Mesenchymal stem cell (in vitro differentiated cells and primary cell): Measurements from ENCODE around the gene FGF14.
A peak's percentile ranks its signal among the peaks of the same experiment; 100 is the strongest.

Experiments used
- DNase-seq: peaks from one replicate; pipeline ENCODE4 v3.0.0-alpha.2; 2013
- H2AFZ ChIP-seq: one replicate; pipeline ENCODE4 v1.6.1; 2013; ENCODE audit warnings: low read depth, mild to moderate bottlenecking, control low read depth, inconsistent platforms, low read length, moderate library complexity
- H2AK5ac ChIP-seq: 2 replicates; pipeline ENCODE4 v1.6.1; 2013; ENCODE audit warnings: low read length, moderate library complexity, mild to moderate bottlenecking, inconsistent platforms; ENCODE audit not compliant: severe bottlenecking
- H2BK120ac ChIP-seq: one replicate; pipeline ENCODE4 v1.6.1; 2013; ENCODE audit warnings: low read depth, mild to moderate bottlenecking, inconsistent platforms, low read length, moderate library complexity
- H2BK12ac ChIP-seq, 2 experiments: one replicate each; pipeline ENCODE4 v1.6.1; 2013; ENCODE audit warnings: inconsistent platforms in 2 of 2, low read length in 2 of 2, mild to moderate bottlenecking in 2 of 2, moderate library complexity in 2 of 2, control low read depth in 1 of 2
- H2BK15ac ChIP-seq: one replicate; pipeline ENCODE4 v1.6.1; 2013; ENCODE audit warnings: mild to moderate bottlenecking, low read depth, inconsistent platforms; ENCODE audit not compliant: poor library complexity, severe bottlenecking
- H2BK5ac ChIP-seq: 2 replicates; pipeline ENCODE4 v1.6.1; 2013; ENCODE audit warnings: low read depth, mild to moderate bottlenecking, low read length, control low read depth, inconsistent platforms; ENCODE audit not compliant: poor library complexity, severe bottlenecking
- H3K14ac ChIP-seq, 2 experiments: one replicate each; pipeline ENCODE4 v1.6.1; 2013; ENCODE audit warnings: inconsistent platforms in 2 of 2, low read length in 2 of 2, control low read depth in 1 of 2, mild to moderate bottlenecking in 1 of 2, moderate library complexity in 1 of 2
- H3K18ac ChIP-seq, 2 experiments: one replicate each; pipeline ENCODE4 v1.6.1; 2013; ENCODE audit warnings: inconsistent platforms in 2 of 2, low read length in 2 of 2, control low read depth in 1 of 2, low read depth in 1 of 2, mild to moderate bottlenecking in 1 of 2
- H3K23ac ChIP-seq, 2 experiments: one replicate each; pipeline ENCODE4 v1.6.1; 2013; ENCODE audit warnings: inconsistent platforms in 2 of 2, low read length in 2 of 2, mild to moderate bottlenecking in 2 of 2, moderate library complexity in 2 of 2, control low read depth in 1 of 2
- H3K27ac ChIP-seq: 2 replicates; pipeline ENCODE4 v1.5.1; 2013; ENCODE audit warnings: mild to moderate bottlenecking, moderate library complexity, low read length, control low read depth, inconsistent platforms; ENCODE audit not compliant: poor library complexity, severe bottlenecking
- H3K27me3 ChIP-seq, 2 experiments: 2 replicates each; pipeline versions ENCODE4 v1.6.1 to v1.7.0; 2013; ENCODE audit warnings: low read length in 2 of 2, mild to moderate bottlenecking in 2 of 2, moderate library complexity in 2 of 2, control low read depth in 1 of 2, inconsistent platforms in 1 of 2; ENCODE audit not compliant: control insufficient read depth in 1 of 2, insufficient read depth in 1 of 2
- H3K36me3 ChIP-seq, 2 experiments: 2 replicates each; pipeline versions ENCODE4 v1.6.1 to v1.7.0; 2013; ENCODE audit warnings: low read length in 2 of 2, control low read depth in 1 of 2, inconsistent platforms in 1 of 2, low read depth in 1 of 2, mild to moderate bottlenecking in 1 of 2; ENCODE audit not compliant: insufficient read depth in 2 of 2, control insufficient read depth in 1 of 2
- H3K4ac ChIP-seq, 2 experiments: one replicate each; pipeline ENCODE4 v1.6.1; 2013; ENCODE audit warnings: inconsistent platforms in 2 of 2, low read length in 2 of 2, mild to moderate bottlenecking in 2 of 2, moderate library complexity in 2 of 2, control low read depth in 1 of 2, low read depth in 1 of 2
- H3K4me1 ChIP-seq: 2 replicates; pipeline ENCODE4 v1.6.1; 2013; ENCODE audit warnings: low read depth, low read length, control low read depth; ENCODE audit not compliant: control insufficient read depth, insufficient read depth
- H3K4me2 ChIP-seq: 2 replicates; pipeline ENCODE4 v1.6.1; 2013; ENCODE audit warnings: low read length, mild to moderate bottlenecking, inconsistent platforms; ENCODE audit not compliant: poor library complexity, severe bottlenecking
- H3K4me3 ChIP-seq, 2 experiments: 2 replicates each; pipeline versions ENCODE4 v1.5.1 to v1.7.0; 2013; ENCODE audit warnings: low read length in 2 of 2, mild to moderate bottlenecking in 2 of 2, control low read depth in 1 of 2, low read depth in 1 of 2; ENCODE audit not compliant: insufficient read depth in 1 of 2
- H3K79me1 ChIP-seq: replicated peaks from 2 replicates; pipeline ENCODE4 v1.6.1; 2013; ENCODE audit warnings: mild to moderate bottlenecking, control low read depth, low read length, inconsistent platforms; ENCODE audit not compliant: poor library complexity, severe bottlenecking
- H3K9ac ChIP-seq: 2 replicates; pipeline ENCODE4 v1.7.0; 2013; ENCODE audit warnings: mild to moderate bottlenecking, low read length, moderate library complexity
- H3K9me3 ChIP-seq: 2 replicates; pipeline ENCODE4 v1.7.0; 2013; ENCODE audit warnings: mild to moderate bottlenecking, low read length; ENCODE audit not compliant: control insufficient read depth
- H4K8ac ChIP-seq: one replicate; pipeline ENCODE4 v1.6.1; 2013; ENCODE audit warnings: inconsistent platforms, mild to moderate bottlenecking, low read length, moderate library complexity
- H4K91ac ChIP-seq: one replicate; pipeline ENCODE4 v1.6.1; 2013; ENCODE audit warnings: mild to moderate bottlenecking, low read length, inconsistent platforms
- WGBS: methylation state at CpG from one replicate; pipeline ENCODE4 v1.1.7; 2013; ENCODE audit warnings: mixed read lengths; 5-methylcytosine and 5-hydroxymethylcytosine counted together

FGF14 gene

GRCh38 chr13:101708115-101708514 lies 693.7 kb downstream of the FGF14 start:
- no peak overlapping the region for H4K8ac ChIP-seq
- WGBS, result 92% methylated on average over 1 of the region's 1 CpG
- no peak overlapping the region for H3K23ac ChIP-seq
- H2BK5ac ChIP-seq, result no peak overlapping the region
- no peaks in the 10 kb centered on the region for H3K4me1 ChIP-seq
- H3K4me2 ChIP-seq, result no peak overlapping the region
- H3K36me3 ChIP-seq, result peaks cover 0 to 26% of the 10 kb centered on the region in 2 experiments
- H2AFZ ChIP-seq, result no peak overlapping the region
- H3K9ac ChIP-seq, result no peak overlapping the region
- no peak overlapping the region for H3K4me3 ChIP-seq
- H3K79me1 ChIP-seq, result no peaks in the 10 kb centered on the region
- H3K14ac ChIP-seq, result no peak overlapping the region
- no peak overlapping the region for H4K91ac ChIP-seq
- H2BK15ac ChIP-seq, result no peak overlapping the region
- no peak overlapping the region for H3K18ac ChIP-seq
- H2BK12ac ChIP-seq, result no peak overlapping the region
- no peaks in the 10 kb centered on the region for H3K9me3 ChIP-seq
- H3K27me3 ChIP-seq, result no peaks in the 10 kb centered on the region
- no peak overlapping the region for H2BK120ac ChIP-seq
- no peak overlapping the region for H2AK5ac ChIP-seq
- H3K27ac ChIP-seq, result no peak overlapping the region
- no peak overlapping the region for H3K4ac ChIP-seq
- no peak for DNase-seq

- no peak for DNase-seq
- no peak overlapping the region for H3K18ac ChIP-seq
- no peak overlapping the region for H3K27ac ChIP-seq
- no peak overlapping the region for H2BK5ac ChIP-seq
- no peak overlapping the region for H2AK5ac ChIP-seq
- no peak overlapping the region for H2BK12ac ChIP-seq
- H3K4ac ChIP-seq, result no peak overlapping the region
- H2BK15ac ChIP-seq, result no peak overlapping the region
- H4K8ac ChIP-seq, result no peak overlapping the region
- no peak overlapping the region for H3K14ac ChIP-seq
- H2BK120ac ChIP-seq, result no peak overlapping the region
- no peak overlapping the region for H3K4me3 ChIP-seq
- no peak overlapping the region for H2AFZ ChIP-seq
- no peak overlapping the region for H3K9ac ChIP-seq
- H3K4me2 ChIP-seq, result no peak overlapping the region
- no peak overlapping the region for H3K23ac ChIP-seq
- no peaks in the 10 kb centered on the region for H3K9me3 ChIP-seq
- no CpG with 5 or more reads among the region's 2 CpGs for WGBS
- H3K36me3 ChIP-seq, result peaks cover 0 to 23% of the 10 kb centered on the region in 2 experiments
- no peaks in the 10 kb centered on the region for H3K4me1 ChIP-seq
- H3K27me3 ChIP-seq, result no peaks in the 10 kb centered on the region
- no peaks in the 10 kb centered on the region for H3K79me1 ChIP-seq
- H4K91ac ChIP-seq, result no peak overlapping the region
Observed at GRCh38 chr13:101707659-101708058, 694.2 kb downstream of the FGF14 start.

- H3K9ac ChIP-seq, result no peak overlapping the region
- H3K4ac ChIP-seq, result no peak overlapping the region
- WGBS, result 62% methylated on average over 6 of the region's 6 CpGs
- no peaks in the 10 kb centered on the region for H3K79me1 ChIP-seq
- H4K91ac ChIP-seq, result no peak overlapping the region
- peak; percentile 79 for DNase-seq
- no peak overlapping the region for H3K23ac ChIP-seq
- H3K4me1 ChIP-seq, result no peaks in the 10 kb centered on the region
- H2AK5ac ChIP-seq, result no peak overlapping the region
- H3K36me3 ChIP-seq, result peaks cover 0 to 23% of the 10 kb centered on the region in 2 experiments
- H3K27me3 ChIP-seq, result no peaks in the 10 kb centered on the region
- peak overlapping the region; percentile 24 for H3K4me2 ChIP-seq
- no peak overlapping the region for H2BK5ac ChIP-seq
- no peak overlapping the region for H3K4me3 ChIP-seq
- H2BK12ac ChIP-seq, result no peak overlapping the region
- no peaks in the 10 kb centered on the region for H3K9me3 ChIP-seq
- H2BK15ac ChIP-seq, result no peak overlapping the region
- H4K8ac ChIP-seq, result no peak overlapping the region
- no peak overlapping the region for H3K14ac ChIP-seq
- H3K27ac ChIP-seq, result peak overlapping the region; percentile 9
- no peak overlapping the region for H3K18ac ChIP-seq
- no peak overlapping the region for H2BK120ac ChIP-seq
- no peak overlapping the region for H2AFZ ChIP-seq
Observed at GRCh38 chr13:101706651-101707050, 695.2 kb downstream of the FGF14 start.

- Histone ChIP-seq H3K4me1 (no peaks in the 10 kb centered on the region), H3K23ac (no peak overlapping the region), H3K14ac (no peak overlapping the region), H4K8ac (no peak overlapping the region), H3K18ac (no peak overlapping the region), H3K27me3 (no peaks in the 10 kb centered on the region), H3K9ac (no peak overlapping the region), H2AK5ac (no peak overlapping the region), H3K79me1 (no peaks in the 10 kb centered on the region), H3K4me3 (no peak overlapping the region), H3K27ac (no peak overlapping the region), H3K4me2 (no peak overlapping the region), H3K36me3 (peaks cover 0 to 21% of the 10 kb centered on the region in 2 experiments), H2BK5ac (no peak overlapping the region), H2BK120ac (no peak overlapping the region), H2BK15ac (no peak overlapping the region), H2AFZ (no peak overlapping the region), H3K9me3 (no peaks in the 10 kb centered on the region), H4K91ac (no peak overlapping the region), H3K4ac (no peak overlapping the region), H2BK12ac (no peak overlapping the region)
- DNase-seq, result no peak
- 63% methylated on average over 3 of the region's 3 CpGs for WGBS
Observed at GRCh38 chr13:101703838-101704237, 698.0 kb downstream of the FGF14 start.
